ENCODE results near the gene ZNF205.

ZNF205 gene

GRCh38 chr16:3122926-3123570 is 10.7 kb downstream of the ZNF205 start:
- Mint-ChIP-seq H3K27me3 (ENCODE audit: low read depth, poor library complexity) (peaks cover 4% of the 10 kb centered on the region), H3K4me1 (peaks cover 35% of the 10 kb centered on the region), H3K4me3 (peak overlapping the region; percentile 85), H3K36me3 (ENCODE audit: low read depth) (peaks cover 14% of the 10 kb centered on the region), H3K9me3 (no peaks in the 10 kb centered on the region), H3K27ac (no peak overlapping the region)
- DNase-seq: no peak
- TF ChIP-seq, protein P1, sequence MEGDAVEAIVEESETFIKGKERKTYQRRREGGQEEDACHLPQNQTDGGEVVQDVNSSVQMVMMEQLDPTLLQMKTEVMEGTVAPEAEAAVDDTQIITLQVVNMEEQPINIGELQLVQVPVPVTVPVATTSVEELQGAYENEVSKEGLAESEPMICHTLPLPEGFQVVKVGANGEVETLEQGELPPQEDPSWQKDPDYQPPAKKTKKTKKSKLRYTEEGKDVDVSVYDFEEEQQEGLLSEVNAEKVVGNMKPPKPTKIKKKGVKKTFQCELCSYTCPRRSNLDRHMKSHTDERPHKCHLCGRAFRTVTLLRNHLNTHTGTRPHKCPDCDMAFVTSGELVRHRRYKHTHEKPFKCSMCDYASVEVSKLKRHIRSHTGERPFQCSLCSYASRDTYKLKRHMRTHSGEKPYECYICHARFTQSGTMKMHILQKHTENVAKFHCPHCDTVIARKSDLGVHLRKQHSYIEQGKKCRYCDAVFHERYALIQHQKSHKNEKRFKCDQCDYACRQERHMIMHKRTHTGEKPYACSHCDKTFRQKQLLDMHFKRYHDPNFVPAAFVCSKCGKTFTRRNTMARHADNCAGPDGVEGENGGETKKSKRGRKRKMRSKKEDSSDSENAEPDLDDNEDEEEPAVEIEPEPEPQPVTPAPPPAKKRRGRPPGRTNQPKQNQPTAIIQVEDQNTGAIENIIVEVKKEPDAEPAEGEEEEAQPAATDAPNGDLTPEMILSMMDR (IDR thresholded peaks at IDR 0.05): no peak

DNA sequence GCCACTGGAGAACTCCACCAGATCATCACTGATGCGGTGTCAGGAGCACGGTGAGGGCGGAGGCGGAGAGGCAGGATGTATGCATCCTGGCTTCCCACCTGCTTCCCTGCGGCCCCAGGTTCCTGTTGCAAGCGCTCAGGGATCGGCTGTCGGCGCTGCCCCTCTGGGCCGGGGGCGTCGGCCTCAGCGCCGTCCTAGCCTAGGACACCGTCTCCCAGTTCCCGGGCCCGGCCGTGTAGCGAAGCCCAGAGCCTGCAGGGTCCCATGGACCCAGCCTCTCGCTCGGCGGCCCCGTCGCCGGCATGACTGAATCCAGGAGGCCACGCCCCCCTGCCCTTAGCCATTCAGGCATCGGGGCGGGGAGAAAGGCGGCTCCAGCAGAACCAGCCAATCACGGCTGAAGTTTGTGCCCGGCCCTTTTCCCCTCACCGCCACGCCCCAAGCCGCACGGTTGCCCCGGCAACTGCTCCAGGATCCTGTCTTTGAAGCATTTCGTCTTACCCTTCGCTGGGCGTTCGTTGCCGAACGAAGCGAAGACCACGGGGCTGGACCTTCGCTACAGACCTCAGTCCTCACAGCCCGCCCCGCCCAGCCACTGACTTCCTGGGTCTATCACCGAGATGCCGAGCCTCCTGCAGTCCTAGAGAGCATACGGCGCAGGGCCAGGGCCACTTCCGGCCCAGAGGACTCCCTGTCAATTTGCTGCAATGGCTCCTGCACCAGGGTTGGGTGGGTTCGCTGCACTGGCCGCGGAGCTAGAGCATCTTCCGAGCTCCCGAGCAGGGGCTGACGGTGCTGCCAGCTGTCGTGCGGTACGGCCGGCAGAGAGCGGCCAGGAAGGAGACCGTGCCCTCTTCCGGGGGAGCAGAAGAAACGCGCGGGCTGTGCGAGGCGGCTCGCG is 11.8 kb downstream of the ZNF205 start:
- peak overlapping the region; percentile 96 for H3K27ac Mint-ChIP-seq
- TF ChIP-seq, protein P1 (IDR thresholded peaks at IDR 0.05): no peak
- peaks cover 13% of the 10 kb centered on the region for H3K36me3 Mint-ChIP-seq (ENCODE audit: low read depth)
- H3K27me3 Mint-ChIP-seq (ENCODE audit: low read depth, poor library complexity): peaks cover 4% of the 10 kb centered on the region
- H3K4me3 Mint-ChIP-seq: peak overlapping the region; percentile 89
- DNase-seq: peak; percentile 100
- no peaks in the 10 kb centered on the region for H3K9me3 Mint-ChIP-seq
- H3K4me1 Mint-ChIP-seq: peaks cover 38% of the 10 kb centered on the region

- H3K36me3 Mint-ChIP-seq (ENCODE audit: low read depth): peaks cover 33% of the 10 kb centered on the region
- peaks cover 2% of the 10 kb centered on the region for H3K27me3 Mint-ChIP-seq (ENCODE audit: low read depth, poor library complexity)
- H3K9me3 Mint-ChIP-seq: no peaks in the 10 kb centered on the region
- DNase-seq: no peak
- H3K27ac Mint-ChIP-seq: no peak overlapping the region
- peaks cover 42% of the 10 kb centered on the region for H3K4me1 Mint-ChIP-seq
- no peak overlapping the region for H3K4me3 Mint-ChIP-seq
- TF ChIP-seq, protein P1 (IDR thresholded peaks at IDR 0.05): no peak
Measured at GRCh38 chr16:3127745-3128144, 15.4 kb downstream of the ZNF205 start.

- no peaks in the 10 kb centered on the region for H3K9me3 Mint-ChIP-seq
- H3K27ac Mint-ChIP-seq: peak overlapping the region; percentile 95
- peaks cover 45% of the 10 kb centered on the region for H3K4me1 Mint-ChIP-seq
- TF ChIP-seq, protein P1 (IDR thresholded peaks at IDR 0.05): peak; percentile 85
- H3K36me3 Mint-ChIP-seq (ENCODE audit: low read depth): peaks cover 33% of the 10 kb centered on the region
- H3K27me3 Mint-ChIP-seq (ENCODE audit: low read depth, poor library complexity): no peaks in the 10 kb centered on the region
- peak; percentile 70 for DNase-seq
- no peak overlapping the region for H3K4me3 Mint-ChIP-seq
Measured at GRCh38 chr16:3129137-3130131, 17.0 kb downstream of the ZNF205 start.

DNA sequence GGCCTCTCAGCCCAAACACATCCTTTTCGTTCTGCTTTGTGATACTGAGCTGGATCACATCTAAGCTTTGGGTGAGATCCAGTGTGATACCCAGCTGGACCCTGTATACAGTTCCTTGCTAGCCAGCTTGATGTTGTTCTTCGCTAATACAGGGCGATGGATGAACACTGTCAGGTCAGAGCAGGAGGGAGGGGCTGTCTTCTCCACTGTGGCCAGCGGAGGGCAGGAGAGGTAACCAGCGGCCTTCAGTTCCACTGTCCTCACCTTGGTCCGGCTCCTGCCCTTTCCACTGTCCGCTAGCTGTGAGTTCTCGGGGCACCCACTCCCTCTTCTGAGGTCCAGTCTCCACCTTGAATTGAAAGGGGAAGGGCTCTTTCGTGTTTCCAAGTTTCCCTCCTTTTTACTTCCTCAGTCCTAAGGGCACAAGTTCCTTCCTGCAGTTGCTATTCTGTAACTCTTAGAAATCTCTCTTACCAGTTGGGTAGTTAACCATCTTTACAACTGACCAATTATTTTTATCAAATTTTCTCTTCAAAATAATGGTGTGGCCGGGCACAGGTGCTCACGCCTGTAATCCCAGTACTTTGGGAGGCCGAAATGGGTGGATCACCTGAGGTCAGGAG is 19.5 kb downstream of the ZNF205 start:
- Mint-ChIP-seq H3K27me3 (ENCODE audit: low read depth, poor library complexity) (no peaks in the 10 kb centered on the region), H3K4me1 (peaks cover 33% of the 10 kb centered on the region), H3K9me3 (no peaks in the 10 kb centered on the region), H3K4me3 (peak overlapping the region; percentile 55), H3K36me3 (ENCODE audit: low read depth) (peaks cover 28% of the 10 kb centered on the region), H3K27ac (peak overlapping the region; percentile 39)
- TF ChIP-seq, protein P1 (IDR thresholded peaks at IDR 0.05): peak; percentile 56
- DNase-seq: peak; percentile 66
